ENCODE data around the gene ZBTB18.

Gene ZBTB18

GRCh38 chr1:244087611-244088010, 36.5 kb downstream of the ZBTB18 start:
- no peak for DNase-seq (ENCODE audit: low read depth in 1 of 2, low spot score in 1 of 2)

- DNase-seq (ENCODE audit: low read depth in 1 of 2, low spot score in 1 of 2) = no peak
These were observed 37.1 kb downstream of the ZBTB18 start for GRCh38 chr1:244088161-244088560.

- DNase-seq (ENCODE audit: low read depth in 1 of 2, low spot score in 1 of 2) = no peak
These were observed 38.5 kb downstream of the ZBTB18 start for GRCh38 chr1:244089561-244089960.

GRCh38 chr1:244090645-244091044, 39.6 kb downstream of the ZBTB18 start:
- DNase-seq (ENCODE audit: low read depth in 1 of 2, low spot score in 1 of 2) = no peak

GRCh38 chr1:244092293-244092963, 41.3 kb downstream of the ZBTB18 start:
- DNase-seq (ENCODE audit: low read depth in 1 of 2, low spot score in 1 of 2) = no peak

GRCh38 chr1:244092964-244093638, 42.0 kb downstream of the ZBTB18 start:
- no peak for DNase-seq (ENCODE audit: low read depth in 1 of 2, low spot score in 1 of 2)

- no peak for DNase-seq (ENCODE audit: low read depth in 1 of 2, low spot score in 1 of 2)
These were observed 43.9 kb downstream of the ZBTB18 start for GRCh38 chr1:244094880-244095528.

- DNase-seq (ENCODE audit: low read depth in 1 of 2, low spot score in 1 of 2) = no peak
These were observed 44.4 kb downstream of the ZBTB18 start for GRCh38 chr1:244095529-244095911.

GRCh38 chr1:244096066-244096610, 45.1 kb downstream of the ZBTB18 start:
- no peak for DNase-seq (ENCODE audit: low read depth in 1 of 2, low spot score in 1 of 2)

GRCh38 chr1:244096691-244097090, 45.6 kb downstream of the ZBTB18 start:
- DNase-seq (ENCODE audit: low read depth in 1 of 2, low spot score in 1 of 2) = no peak

- DNase-seq (ENCODE audit: low read depth in 1 of 2, low spot score in 1 of 2) = no peak
These were observed 46.7 kb downstream of the ZBTB18 start for GRCh38 chr1:244097523-244098405.

- DNase-seq (ENCODE audit: low read depth in 1 of 2, low spot score in 1 of 2) = no peak
These were observed 48.3 kb downstream of the ZBTB18 start for GRCh38 chr1:244099258-244099930.

- DNase-seq (ENCODE audit: low read depth in 1 of 2, low spot score in 1 of 2) = no peak
These were observed 49.2 kb downstream of the ZBTB18 start for GRCh38 chr1:244100276-244100675.

- DNase-seq (ENCODE audit: low read depth in 1 of 2, low spot score in 1 of 2) = no peak
These were observed 49.8 kb downstream of the ZBTB18 start for GRCh38 chr1:244100704-244101453.

- no peak for DNase-seq (ENCODE audit: low read depth in 1 of 2, low spot score in 1 of 2)
These were observed 51.0 kb downstream of the ZBTB18 start for GRCh38 chr1:244102046-244102445.

GRCh38 chr1:244102468-244102867, 51.4 kb downstream of the ZBTB18 start:
- DNase-seq (ENCODE audit: low read depth in 1 of 2, low spot score in 1 of 2) = no peak

GRCh38 chr1:244104309-244105060, 53.4 kb downstream of the ZBTB18 start:
- DNase-seq (ENCODE audit: low read depth in 1 of 2, low spot score in 1 of 2) = no peak

- no peak for DNase-seq (ENCODE audit: low read depth in 1 of 2, low spot score in 1 of 2)
These were observed 55.1 kb downstream of the ZBTB18 start for GRCh38 chr1:244106176-244106575.
